ENCODE measurements around the gene FYCO1.

FYCO1 gene

GRCh38 chr3:45987368-45988291 lies 8.0 kb downstream of the FYCO1 start:
- H3K36me3 ChIP-seq (ENCODE audit: control insufficient read depth, insufficient read depth, low read length): peaks cover 13% of the 10 kb centered on the region
- peaks cover 72% of the 10 kb centered on the region for H3K4me1 ChIP-seq (ENCODE audit: control insufficient read depth, insufficient read depth, low read length)
- no peak overlapping the region for H3K9ac ChIP-seq (ENCODE audit: low read length)
- peak overlapping the region; percentile 2 for H3K4me3 ChIP-seq (ENCODE audit: low read length)
- H3K27ac ChIP-seq (ENCODE audit: low read depth, low read length): peak overlapping the region; percentile 81
- H3K27me3 ChIP-seq (ENCODE audit: control insufficient read depth, insufficient read depth, low read length): no peaks in the 10 kb centered on the region

DNA sequence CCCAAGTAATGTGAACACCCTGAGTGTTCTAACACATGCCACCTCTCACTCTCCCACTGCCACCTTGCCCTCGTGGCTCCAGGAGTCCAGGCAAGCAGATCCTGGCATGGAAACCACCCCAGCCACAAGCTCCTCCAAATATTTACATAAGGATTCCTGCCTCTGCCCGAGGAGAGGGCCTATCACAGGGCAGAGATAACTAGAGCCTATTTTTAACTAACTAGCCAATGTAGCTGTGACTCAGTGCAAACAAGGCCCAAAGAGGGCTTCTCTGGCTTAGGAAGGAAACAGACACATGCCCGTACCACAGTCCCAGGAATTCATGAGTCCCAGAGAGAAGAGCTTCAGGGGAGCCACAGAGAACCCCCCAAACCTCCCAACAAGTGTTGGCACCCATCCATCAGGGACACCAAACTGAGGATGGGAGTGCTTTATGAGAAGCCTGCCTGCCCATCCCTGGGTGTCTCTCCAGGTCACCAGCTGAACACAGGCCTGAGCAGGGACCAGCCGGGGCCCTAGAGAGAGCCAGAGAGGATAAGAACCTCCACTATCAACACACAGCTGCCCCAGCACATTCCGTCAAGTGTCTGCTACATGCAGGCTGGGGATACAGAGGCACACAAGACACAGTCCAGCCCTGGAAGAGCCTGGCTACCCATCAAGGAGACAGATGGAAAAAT lies 9.2 kb downstream of the FYCO1 start:
- no peak overlapping the region for H3K4me3 ChIP-seq (ENCODE audit: low read length)
- H3K27me3 ChIP-seq (ENCODE audit: control insufficient read depth, insufficient read depth, low read length): no peaks in the 10 kb centered on the region
- no peak overlapping the region for H3K9ac ChIP-seq (ENCODE audit: low read length)
- H3K36me3 ChIP-seq (ENCODE audit: control insufficient read depth, insufficient read depth, low read length): peaks cover 15% of the 10 kb centered on the region
- peak overlapping the region; percentile 81 for H3K27ac ChIP-seq (ENCODE audit: low read depth, low read length)
- peaks cover 64% of the 10 kb centered on the region for H3K4me1 ChIP-seq (ENCODE audit: control insufficient read depth, insufficient read depth, low read length)

DNA sequence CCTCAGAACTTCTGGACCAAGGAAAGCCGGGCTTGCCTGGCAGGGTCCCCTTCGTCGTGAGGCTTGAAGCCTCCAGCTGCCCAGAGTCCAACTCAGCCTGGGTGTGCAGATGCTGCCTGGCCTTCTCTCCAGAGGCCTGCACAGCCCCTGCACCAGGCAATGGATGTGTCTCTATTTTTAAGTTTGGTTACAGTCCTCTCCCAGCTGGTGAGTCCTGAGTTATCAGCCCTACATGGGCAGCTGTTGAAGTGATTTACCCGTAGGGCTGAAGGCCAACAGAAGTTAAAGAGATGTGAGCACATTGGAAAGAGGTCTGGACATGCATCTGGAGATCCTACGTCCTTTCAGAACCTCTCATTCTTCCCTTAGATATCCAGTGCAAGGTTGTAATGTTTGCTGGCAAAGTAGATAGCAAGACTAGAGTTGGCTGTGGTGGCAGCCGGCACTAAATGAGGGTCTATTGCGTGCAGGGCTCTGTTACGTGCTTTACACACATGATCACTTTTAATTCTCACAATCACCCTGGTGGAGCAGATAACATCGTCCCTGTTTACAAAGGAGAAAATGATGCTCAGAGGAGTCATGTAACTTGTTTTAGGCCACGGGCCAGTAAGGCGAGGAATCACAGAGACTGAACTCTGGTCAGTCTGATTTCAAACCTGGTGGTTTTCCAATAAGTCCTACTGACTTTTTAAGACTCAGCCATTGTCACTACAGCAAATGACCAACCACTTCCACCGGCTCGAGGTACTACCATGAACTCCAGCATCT lies 9.9 kb downstream of the FYCO1 start:
- Histone ChIP-seq H3K27ac (ENCODE audit: low read depth, low read length) (peak overlapping the region; percentile 81), H3K4me1 (ENCODE audit: control insufficient read depth, insufficient read depth, low read length) (peaks cover 64% of the 10 kb centered on the region), H3K4me3 (ENCODE audit: low read length) (peak overlapping the region; percentile 10), H3K27me3 (ENCODE audit: control insufficient read depth, insufficient read depth, low read length) (no peaks in the 10 kb centered on the region), H3K9ac (ENCODE audit: low read length) (no peak overlapping the region), H3K36me3 (ENCODE audit: control insufficient read depth, insufficient read depth, low read length) (peaks cover 19% of the 10 kb centered on the region)

- Histone ChIP-seq H3K4me1 (ENCODE audit: control insufficient read depth, insufficient read depth, low read length) (peaks cover 62% of the 10 kb centered on the region), H3K36me3 (ENCODE audit: control insufficient read depth, insufficient read depth, low read length) (peaks cover 19% of the 10 kb centered on the region), H3K9ac (ENCODE audit: low read length) (no peak overlapping the region), H3K4me3 (ENCODE audit: low read length) (peak overlapping the region; percentile 10), H3K27me3 (ENCODE audit: control insufficient read depth, insufficient read depth, low read length) (no peaks in the 10 kb centered on the region), H3K27ac (ENCODE audit: low read depth, low read length) (peak overlapping the region; percentile 81)
Observed at GRCh38 chr3:45984331-45985312, 11.0 kb downstream of the FYCO1 start.

DNA sequence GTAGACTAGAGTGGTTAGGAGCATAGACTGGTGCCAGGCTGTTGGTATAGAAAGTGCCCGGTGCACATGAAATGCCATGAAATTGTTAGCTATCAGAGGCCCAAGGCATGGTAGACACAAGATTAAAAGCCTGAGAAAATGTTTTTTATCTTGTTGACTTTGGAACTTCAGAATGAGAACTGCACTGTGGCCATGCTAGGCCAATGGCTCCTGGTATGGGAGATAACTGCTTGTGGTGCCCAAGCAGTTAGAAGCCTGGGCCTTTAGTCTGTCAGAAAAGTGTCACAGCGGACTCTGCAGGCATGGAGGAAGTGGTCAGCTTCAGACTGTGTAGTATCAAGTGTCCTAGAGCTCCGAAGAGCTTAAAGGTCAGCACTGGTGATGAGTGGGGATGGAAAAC lies 11.9 kb downstream of the FYCO1 start:
- H3K27me3 ChIP-seq (ENCODE audit: control insufficient read depth, insufficient read depth, low read length): no peaks in the 10 kb centered on the region
- H3K9ac ChIP-seq (ENCODE audit: low read length): no peak overlapping the region
- peaks cover 54% of the 10 kb centered on the region for H3K4me1 ChIP-seq (ENCODE audit: control insufficient read depth, insufficient read depth, low read length)
- H3K36me3 ChIP-seq (ENCODE audit: control insufficient read depth, insufficient read depth, low read length): peaks cover 22% of the 10 kb centered on the region
- no peak overlapping the region for H3K4me3 ChIP-seq (ENCODE audit: low read length)
- H3K27ac ChIP-seq (ENCODE audit: low read depth, low read length): peak overlapping the region; percentile 81

DNA sequence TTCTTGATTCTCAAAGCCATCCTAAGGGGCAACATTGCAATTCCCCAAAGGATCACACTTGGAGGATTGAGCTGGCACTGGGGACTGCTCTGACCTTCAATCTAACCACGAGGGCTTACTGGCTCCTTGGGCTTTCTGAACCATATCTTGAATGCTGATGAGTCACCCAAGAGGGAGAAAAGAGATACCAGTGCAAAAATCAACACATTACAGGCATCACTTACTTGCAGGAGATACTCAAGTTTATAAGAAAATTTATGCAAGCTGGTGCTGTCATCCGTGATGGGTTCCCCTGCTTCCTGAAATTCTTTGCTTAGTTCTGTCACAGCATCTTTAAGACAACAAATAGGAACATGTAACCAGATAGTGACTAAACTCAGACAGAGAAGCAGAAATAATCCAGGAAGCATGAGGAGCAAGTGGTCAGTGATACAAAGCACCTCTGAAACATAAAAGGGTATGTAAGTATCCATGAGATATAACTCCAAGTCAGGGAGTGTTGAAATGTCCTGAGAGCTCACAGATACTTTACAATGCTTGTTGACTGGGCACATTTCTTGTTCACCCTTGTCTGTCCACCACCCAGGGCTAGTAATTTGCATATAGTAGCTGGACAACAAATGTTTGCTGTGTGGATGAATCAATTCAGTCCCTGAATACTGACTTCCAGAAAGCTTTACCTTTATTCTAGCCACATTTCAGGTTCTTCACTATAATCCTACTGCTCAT lies 14.1 kb downstream of the FYCO1 start:
- no peak overlapping the region for H3K27ac ChIP-seq (ENCODE audit: low read depth, low read length)
- H3K36me3 ChIP-seq (ENCODE audit: control insufficient read depth, insufficient read depth, low read length): peaks cover 26% of the 10 kb centered on the region

DNA sequence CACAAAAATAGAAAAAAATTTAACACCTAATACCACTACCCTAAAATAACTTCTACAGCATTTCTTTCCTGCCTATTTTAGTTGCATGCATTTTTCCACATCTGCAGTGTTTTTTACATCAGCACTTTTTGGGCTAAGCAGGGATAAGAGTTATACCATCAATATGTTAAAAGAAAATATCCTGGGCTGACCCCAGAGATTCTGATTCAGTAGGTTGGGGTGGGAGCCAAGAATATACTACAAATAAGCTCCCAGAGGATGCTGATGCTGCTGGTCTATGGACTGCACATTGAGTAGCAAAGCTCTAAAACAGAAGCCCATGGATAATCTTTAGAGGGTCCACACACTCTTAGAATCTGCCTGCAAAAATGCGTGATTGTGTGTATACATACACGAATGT lies 14.8 kb downstream of the FYCO1 start:
- Histone ChIP-seq H3K27ac (ENCODE audit: low read depth, low read length) (no peak overlapping the region), H3K27me3 (ENCODE audit: control insufficient read depth, insufficient read depth, low read length) (no peaks in the 10 kb centered on the region), H3K4me1 (ENCODE audit: control insufficient read depth, insufficient read depth, low read length) (peaks cover 24% of the 10 kb centered on the region), H3K4me3 (ENCODE audit: low read length) (no peak overlapping the region), H3K36me3 (ENCODE audit: control insufficient read depth, insufficient read depth, low read length) (peaks cover 26% of the 10 kb centered on the region), H3K9ac (ENCODE audit: low read length) (no peak overlapping the region)

More for the DNA sequence above, 14.1 kb downstream of the FYCO1 start:
- Histone ChIP-seq H3K4me1 (ENCODE audit: control insufficient read depth, insufficient read depth, low read length) (peaks cover 31% of the 10 kb centered on the region), H3K4me3 (ENCODE audit: low read length) (no peak overlapping the region), H3K9ac (ENCODE audit: low read length) (no peak overlapping the region), H3K27me3 (ENCODE audit: control insufficient read depth, insufficient read depth, low read length) (no peaks in the 10 kb centered on the region)

- H3K27ac ChIP-seq (ENCODE audit: low read depth, low read length): no peak overlapping the region
- no peak overlapping the region for H3K9ac ChIP-seq (ENCODE audit: low read length)
- H3K36me3 ChIP-seq (ENCODE audit: control insufficient read depth, insufficient read depth, low read length): peaks cover 26% of the 10 kb centered on the region
- H3K4me1 ChIP-seq (ENCODE audit: control insufficient read depth, insufficient read depth, low read length): peaks cover 19% of the 10 kb centered on the region
- no peak overlapping the region for H3K4me3 ChIP-seq (ENCODE audit: low read length)
- H3K27me3 ChIP-seq (ENCODE audit: control insufficient read depth, insufficient read depth, low read length): no peaks in the 10 kb centered on the region
Observed at GRCh38 chr3:45980229-45980813, 15.3 kb downstream of the FYCO1 start.

DNA sequence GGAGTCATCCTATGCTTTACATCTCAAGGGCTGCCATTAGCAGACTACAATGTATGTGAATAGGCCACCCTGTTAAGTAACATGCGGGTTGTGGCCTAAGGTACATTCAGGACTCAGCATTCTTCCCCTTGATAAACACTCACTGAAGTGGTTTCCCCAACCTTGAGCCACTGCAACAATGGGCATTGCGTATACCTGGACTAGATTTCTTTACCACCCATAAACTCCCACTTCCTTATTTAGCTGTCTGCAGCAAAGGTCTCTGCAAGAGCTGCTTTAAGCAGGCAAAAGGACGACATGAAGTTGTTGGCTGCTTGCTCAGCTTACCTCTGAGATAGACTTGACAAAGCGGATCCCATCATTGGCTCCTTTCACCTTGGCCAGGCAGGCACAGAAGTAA lies 16.2 kb downstream of the FYCO1 start:
- Histone ChIP-seq H3K9ac (ENCODE audit: low read length) (no peak overlapping the region), H3K27me3 (ENCODE audit: control insufficient read depth, insufficient read depth, low read length) (no peaks in the 10 kb centered on the region), H3K27ac (ENCODE audit: low read depth, low read length) (no peak overlapping the region), H3K4me3 (ENCODE audit: low read length) (no peak overlapping the region), H3K4me1 (ENCODE audit: control insufficient read depth, insufficient read depth, low read length) (peaks cover 10% of the 10 kb centered on the region), H3K36me3 (ENCODE audit: control insufficient read depth, insufficient read depth, low read length) (peaks cover 32% of the 10 kb centered on the region)

DNA sequence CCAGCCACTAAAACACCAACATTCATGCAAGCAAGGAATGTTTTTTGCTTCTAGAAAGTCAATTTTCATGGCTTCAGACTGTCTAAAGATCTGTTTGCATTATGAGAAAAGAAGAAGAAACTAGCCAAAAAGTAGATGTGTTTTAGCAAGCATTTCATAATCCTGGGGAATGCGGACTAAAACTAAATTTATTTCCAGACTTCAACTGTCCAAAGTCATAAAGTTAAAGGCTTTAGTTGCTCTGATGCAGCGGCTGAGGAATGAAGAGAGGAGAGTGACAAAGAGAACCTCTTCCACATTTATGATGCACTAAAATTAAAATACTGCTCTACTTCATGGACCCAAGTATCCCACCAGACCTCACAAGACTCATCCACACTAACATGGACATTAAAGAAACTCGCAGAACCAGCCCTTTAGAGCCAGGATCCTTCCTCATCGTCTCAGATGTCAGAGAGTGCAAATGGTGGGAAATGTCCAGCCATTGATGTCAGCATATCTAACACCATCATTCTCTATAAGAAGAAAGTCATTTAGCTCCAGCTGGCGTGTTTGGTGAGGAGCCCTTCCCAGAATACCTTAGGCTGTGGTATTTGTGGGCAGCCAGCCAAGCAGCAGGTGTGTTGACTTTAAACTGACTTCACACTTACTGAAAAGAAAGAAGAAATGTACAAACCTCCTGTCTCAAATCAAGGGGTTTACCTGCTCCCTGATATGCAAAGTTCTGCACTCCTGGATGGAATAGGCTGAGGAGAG lies 17.4 kb downstream of the FYCO1 start:
- Histone ChIP-seq H3K9ac (ENCODE audit: low read length) (no peak overlapping the region), H3K4me3 (ENCODE audit: low read length) (no peak overlapping the region), H3K27me3 (ENCODE audit: control insufficient read depth, insufficient read depth, low read length) (no peaks in the 10 kb centered on the region), H3K27ac (ENCODE audit: low read depth, low read length) (no peak overlapping the region), H3K36me3 (ENCODE audit: control insufficient read depth, insufficient read depth, low read length) (peaks cover 25% of the 10 kb centered on the region), H3K4me1 (ENCODE audit: control insufficient read depth, insufficient read depth, low read length) (peaks cover 2% of the 10 kb centered on the region)
